ENCODE results near the gene LDLRAD4.
A peak's percentile ranks its signal among the peaks of the same experiment; 100 is the strongest.

GRCh38 chr18:13562494-13563029 lies 344.0 kb downstream of the LDLRAD4 start:
- TF ChIP-seq POLR2A (IDR thresholded peaks at IDR 0.05; ENCODE audit: low read depth, low read length) (peak; percentile 55; the same call in 1 of the 2 replicates), POLR2AphosphoS5 (IDR thresholded peaks at IDR 0.05; ENCODE audit: low read depth, low read length) (peak; percentile 64)

All from GM12891 (cell line).